Stimulated activated naive CD8-positive, alpha-beta T cell treated with anti-CD3 and anti-CD28 coated beads, Interleukin-15, Interleukin-2, amounts not matched to agents 100 U/mL and 50 U/mL, for 24 hours (primary cell): Measurements from ENCODE around the gene BOD1L1.
A peak's percentile ranks its signal among the peaks of the same experiment; 100 is the strongest.

Experiments
- ATAC-seq: fragments of 150-1000 bp; cut with Tn5 transposase; one replicate; pipeline ENCODE4 v1.10.0; 2021
- DNase-seq: peaks from one replicate; pipeline ENCODE4 v3.0.0; 2021

Gene BOD1L1

DNA sequence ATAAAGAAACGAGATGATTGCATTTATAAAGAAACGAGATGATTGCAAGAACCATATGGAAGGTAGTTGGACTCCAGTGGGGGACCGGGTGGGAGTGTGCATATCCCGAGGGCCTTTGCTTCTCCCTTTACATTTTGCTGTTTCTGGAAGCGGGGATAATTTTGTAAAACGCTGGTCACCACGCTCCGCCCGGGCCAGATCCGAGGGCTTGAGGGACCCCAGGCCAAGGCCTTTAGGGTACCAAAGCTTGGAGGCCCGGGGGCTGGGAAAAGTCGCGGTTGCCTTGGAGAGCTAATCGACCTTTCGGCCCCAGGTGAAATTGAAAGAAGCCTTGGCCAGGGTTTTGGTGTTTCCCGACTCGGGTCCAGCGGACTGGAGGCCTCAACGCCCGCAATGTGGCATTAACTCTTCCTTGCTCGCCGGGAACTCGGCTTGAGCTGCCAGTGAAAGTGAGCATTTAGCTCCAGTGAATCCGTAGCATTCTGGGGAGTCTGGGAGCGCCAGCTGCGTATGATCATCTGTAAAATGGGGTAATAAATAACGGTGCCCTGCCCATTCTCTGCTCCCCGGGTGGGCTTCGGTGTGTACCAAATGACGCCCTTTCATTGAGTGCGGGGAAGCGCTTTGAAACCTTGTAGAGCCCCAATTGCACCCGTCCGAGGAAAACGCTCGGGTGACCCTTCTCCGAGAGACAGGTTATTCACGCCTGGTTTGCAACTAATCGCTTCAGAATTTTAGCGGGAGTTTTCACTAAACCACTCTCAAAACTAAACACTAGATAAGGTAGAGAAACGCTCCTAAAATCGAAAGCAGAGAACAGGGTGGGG is 87.7 kb downstream of the BOD1L1 start:
- ATAC-seq (no peak), DNase-seq (no peak)

DNA sequence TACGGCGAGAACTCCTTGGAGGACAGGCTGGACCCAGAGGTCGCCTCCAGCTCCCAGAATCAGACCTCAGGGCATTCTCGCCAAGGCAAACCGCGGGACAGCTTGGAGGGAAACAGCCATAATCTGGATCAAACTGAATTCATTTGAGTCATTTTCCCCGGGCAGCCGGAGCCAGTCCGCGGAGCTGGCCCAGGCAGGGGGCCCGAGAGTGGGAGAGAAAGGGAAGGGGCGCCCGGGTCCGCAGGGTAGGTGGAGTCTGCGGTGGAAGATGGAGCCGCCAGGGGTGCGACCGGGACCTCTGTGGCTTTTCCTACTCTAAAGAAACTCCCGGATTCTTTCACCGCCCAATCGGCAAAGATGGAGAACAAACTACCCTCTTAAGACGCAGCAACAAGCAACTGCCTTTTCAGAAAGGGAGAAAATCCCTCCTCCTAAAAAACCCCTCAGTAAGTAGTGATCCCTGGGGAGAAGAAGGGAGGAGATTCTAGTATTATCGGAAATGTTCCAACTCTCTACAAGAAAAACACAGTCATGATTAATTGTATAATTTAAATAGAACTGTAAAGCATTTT is 88.4 kb downstream of the BOD1L1 start:
- no peak for DNase-seq
- ATAC-seq = no peak

- no peak for DNase-seq
Observed at GRCh38 chr4:13538427-13538973, 89.0 kb downstream of the BOD1L1 start.

DNA sequence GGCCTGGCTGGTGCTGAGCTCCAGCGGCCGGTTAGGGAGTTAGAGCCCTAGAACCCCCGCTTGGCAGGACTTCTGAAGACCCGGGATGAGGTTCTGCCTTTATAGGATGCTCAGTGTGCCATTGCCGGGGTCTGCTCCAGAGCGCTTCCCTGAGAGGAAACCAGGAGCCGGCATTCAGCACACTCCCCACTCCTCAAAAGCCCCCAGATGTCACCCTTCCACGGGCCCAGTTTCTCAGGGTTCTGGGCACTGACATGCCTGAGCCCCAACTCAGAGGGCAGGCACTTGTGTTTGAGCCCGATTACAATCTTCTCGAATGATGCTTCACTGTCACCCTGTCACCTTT is 89.7 kb downstream of the BOD1L1 start:
- DNase-seq (no peak), ATAC-seq (no peak)

More at GRCh38 chr4:13538427-13538973, 89.0 kb downstream of the BOD1L1 start:
- ATAC-seq = no peak

- no peak for ATAC-seq
Observed at GRCh38 chr4:13537011-13537831, 90.3 kb downstream of the BOD1L1 start.

GRCh38 chr4:13536607-13537006 is 90.9 kb downstream of the BOD1L1 start:
- ATAC-seq (no peak), DNase-seq (no peak)

More at GRCh38 chr4:13537011-13537831, 90.3 kb downstream of the BOD1L1 start:
- DNase-seq = peak; percentile 19

GRCh38 chr4:13535708-13536361 is 91.7 kb downstream of the BOD1L1 start:
- DNase-seq (no peak), ATAC-seq (no peak)

- DNase-seq (no peak), ATAC-seq (no peak)
Observed at GRCh38 chr4:13535118-13535517, 92.4 kb downstream of the BOD1L1 start.

GRCh38 chr4:13534344-13535063 is 93.0 kb downstream of the BOD1L1 start:
- no peak for ATAC-seq
- DNase-seq = no peak

- DNase-seq = no peak
Observed at GRCh38 chr4:13533670-13534343, 93.7 kb downstream of the BOD1L1 start.

GRCh38 chr4:13531625-13531998 is 95.9 kb downstream of the BOD1L1 start:
- ATAC-seq = no peak
- no peak for DNase-seq

More at GRCh38 chr4:13533670-13534343, 93.7 kb downstream of the BOD1L1 start:
- ATAC-seq = no peak

DNA sequence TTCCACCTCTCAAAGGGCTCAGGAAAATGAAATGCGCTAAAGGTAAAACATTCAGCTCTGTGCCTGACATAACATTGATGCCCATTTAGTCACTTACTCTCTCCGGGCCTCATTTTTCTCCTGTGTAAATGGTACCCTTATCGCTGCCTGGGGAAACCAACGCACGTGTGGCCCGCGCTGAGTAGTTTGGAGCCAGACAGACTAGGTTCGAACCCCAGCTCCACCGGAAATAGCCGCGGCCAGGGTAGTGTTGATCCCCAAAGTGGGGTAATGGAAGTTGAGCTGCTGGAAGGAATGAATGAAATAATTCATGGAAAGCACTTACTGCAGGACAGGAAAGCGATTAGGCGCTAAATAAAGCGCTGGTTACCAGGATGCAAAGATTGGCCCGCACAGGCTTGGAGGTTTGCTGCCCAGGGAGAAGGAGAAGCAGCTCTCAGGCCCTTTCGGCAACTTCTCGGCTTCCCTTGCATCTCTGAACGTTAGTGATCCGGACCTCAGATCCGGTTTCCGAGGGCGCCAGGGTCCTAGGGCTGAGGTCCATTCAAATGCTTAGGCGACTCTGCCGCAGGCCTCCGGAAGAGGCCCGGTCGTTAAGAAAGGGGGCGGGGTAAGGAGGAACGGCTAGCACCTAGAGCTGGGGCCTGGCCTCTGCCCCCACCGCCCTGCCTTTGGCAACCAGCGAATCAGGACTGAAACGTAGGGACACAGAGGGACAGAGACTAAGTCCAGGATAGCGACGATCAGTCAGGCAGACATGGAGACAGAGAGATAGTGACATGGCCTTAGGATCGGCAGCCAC is 96.5 kb downstream of the BOD1L1 start:
- ATAC-seq = no peak
- DNase-seq = no peak

GRCh38 chr4:13529128-13529919 is 98.2 kb downstream of the BOD1L1 start:
- ATAC-seq (no peak), DNase-seq (no peak)

- DNase-seq = no peak
- ATAC-seq = no peak
Observed at GRCh38 chr4:13528821-13529127, 98.8 kb downstream of the BOD1L1 start.

DNA sequence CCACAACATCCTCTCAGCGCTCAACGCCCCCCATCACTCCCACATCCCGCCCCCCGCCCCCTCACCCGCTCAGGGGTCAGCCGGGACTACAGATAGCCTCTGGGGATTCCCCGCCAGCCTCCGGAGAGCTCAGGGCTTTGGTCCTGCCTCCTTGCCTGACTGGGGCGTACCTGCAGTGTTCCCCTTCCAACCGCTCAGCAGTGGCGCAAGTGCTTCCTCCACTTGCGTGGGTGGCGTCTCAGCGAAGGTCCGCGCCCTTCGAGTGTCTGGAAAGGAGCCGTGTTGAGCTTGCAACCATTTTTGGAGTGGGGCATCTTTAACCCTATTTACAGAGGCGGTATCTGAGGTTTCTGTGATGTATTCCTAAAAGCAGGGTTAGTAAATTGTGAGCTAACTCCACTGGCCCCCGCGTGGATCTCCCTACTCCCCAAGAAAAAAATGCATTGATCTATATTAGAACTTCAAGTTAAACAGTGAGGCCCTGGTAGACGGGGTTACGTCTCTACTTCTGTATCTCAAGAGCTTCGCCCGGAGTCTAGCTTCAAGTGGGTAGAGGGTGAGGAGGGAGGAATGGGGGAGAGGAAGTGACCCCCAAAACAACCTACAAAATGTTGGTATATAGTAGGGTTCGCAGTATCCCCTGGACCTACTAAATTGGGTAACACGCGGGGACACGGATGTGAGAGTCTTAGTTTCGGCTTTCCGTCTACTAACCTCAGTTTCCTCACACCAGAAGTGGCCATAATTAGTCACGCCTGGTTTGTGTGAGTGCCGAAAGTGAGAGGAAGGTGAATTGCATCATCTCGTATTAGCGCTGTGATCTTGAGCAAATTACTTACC is 99.3 kb downstream of the BOD1L1 start:
- DNase-seq (no peak), ATAC-seq (peak; percentile 63)

DNA sequence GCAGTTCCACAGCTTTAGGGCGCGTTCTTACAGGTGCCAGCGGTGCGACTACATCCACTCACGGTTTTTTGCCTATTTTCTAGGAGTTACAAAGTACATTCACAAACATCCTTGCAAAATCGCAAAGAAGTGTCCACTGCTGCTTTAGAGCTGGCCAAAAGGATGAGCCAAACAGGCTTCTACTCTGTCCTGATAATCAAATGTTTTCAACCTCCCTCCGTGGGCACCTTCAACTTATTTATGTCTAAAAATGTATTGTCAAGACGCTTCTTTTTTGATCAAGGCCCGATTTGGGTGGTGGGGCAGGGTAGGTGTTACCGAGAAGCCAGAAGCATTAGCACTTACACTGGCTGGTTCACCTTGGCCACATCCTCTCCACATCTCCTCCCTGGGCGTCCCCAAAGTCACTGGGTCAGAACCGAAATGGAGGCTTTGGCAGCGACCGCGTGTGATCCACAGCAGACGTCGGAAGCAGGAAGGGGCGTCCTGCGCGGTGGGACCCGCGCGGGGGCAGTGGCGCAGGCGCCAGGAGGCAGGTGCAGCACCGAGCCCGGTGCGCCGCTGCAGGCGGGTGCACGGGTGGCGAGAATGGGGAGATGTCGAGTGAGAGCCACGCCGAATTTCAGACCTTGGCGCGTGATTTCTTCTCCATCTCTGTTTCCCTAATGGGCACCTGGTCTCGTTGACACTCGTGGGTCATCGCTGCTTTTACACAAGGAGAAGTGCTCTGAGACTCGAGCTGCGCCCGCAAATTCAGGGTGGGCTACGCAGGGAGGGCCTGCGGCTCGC is 100.1 kb downstream of the BOD1L1 start:
- DNase-seq (no peak), ATAC-seq (no peak)

DNA sequence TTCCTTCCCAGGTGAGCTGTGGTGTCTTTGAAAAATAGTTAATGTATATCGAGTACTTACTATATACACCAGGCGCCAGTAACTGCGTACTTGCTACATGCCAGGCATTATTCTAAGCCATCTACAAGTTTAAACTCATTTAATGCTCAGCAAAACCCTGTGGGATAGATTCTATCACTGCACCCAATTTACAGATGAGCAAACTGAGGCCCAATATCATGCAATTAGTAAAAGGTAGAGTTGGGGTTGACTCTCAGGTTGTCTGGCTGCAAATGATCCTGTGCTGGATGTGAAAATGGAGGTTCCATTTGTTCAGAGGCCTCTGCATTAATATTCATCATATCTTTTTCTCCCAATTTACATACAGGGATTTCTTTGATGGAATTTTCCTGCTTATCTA is 100.9 kb downstream of the BOD1L1 start:
- ATAC-seq (no peak), DNase-seq (no peak)
